GM19467 (cell line): ENCODE data around the gene LAMC3.

Experiments used
- ATAC-seq: cut with Tn5 transposase; IDR thresholded peaks from one replicate; pipeline ENCODE4 v1.9.1; 2021; ENCODE audit warnings: mild to moderate bottlenecking, moderate library complexity; ENCODE audit not compliant: unreplicated experiment

The LAMC3 gene

DNA sequence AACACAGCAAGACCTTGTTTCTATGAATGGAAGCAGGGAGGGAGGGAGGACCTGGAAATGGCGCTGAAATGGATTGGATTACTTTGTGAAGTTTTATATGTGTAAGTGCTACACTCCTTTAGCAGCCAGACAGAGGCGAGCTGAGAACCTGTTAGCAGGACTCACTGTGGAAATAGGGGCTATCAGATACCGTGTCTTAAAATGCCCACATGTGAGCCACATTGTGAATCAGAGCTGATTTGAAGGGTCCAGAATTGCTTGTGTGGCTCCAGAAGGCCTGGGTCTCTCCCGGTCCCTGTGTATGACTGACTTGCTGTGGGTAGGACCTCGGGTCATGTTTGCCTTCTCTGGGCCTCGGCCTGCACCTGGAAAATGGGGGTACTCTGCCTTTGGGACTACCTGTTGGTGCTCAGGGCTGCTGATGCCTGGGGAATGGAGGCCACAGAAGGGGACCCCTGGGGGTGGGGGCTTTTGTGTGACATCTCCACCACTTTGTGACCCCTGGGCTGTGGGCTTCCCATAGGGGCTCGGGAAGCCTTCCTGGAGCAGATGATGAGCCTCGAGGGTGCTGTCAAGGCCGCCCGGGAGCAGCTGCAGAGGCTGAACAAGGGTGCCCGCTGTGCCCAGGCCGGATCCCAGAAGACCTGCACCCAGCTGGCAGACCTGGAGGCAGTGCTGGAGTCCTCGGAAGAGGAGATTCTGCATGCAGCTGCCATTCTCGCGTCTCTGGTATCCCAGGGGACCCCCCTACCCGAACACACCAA, 63.3 kb downstream of the LAMC3 start:
- ATAC-seq = no peak

DNA sequence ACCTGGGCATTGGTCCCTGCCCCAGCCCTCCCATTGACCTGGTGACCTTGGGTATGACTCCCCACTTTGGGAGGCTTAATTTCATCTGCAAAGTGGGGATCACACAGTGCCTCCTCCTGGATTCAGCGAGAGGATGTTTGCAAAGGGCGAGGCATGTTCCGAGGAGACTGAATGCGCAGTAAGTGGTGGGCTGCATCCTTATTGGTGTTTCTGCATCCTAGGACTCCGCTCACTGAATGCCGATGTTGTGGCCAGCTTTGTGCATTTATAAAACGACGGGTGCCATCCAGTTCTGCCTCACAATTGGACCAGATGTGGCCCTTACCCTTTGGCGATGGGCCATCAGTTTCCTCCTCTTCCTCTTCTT, 63.9 kb downstream of the LAMC3 start:
- no peak for ATAC-seq

DNA sequence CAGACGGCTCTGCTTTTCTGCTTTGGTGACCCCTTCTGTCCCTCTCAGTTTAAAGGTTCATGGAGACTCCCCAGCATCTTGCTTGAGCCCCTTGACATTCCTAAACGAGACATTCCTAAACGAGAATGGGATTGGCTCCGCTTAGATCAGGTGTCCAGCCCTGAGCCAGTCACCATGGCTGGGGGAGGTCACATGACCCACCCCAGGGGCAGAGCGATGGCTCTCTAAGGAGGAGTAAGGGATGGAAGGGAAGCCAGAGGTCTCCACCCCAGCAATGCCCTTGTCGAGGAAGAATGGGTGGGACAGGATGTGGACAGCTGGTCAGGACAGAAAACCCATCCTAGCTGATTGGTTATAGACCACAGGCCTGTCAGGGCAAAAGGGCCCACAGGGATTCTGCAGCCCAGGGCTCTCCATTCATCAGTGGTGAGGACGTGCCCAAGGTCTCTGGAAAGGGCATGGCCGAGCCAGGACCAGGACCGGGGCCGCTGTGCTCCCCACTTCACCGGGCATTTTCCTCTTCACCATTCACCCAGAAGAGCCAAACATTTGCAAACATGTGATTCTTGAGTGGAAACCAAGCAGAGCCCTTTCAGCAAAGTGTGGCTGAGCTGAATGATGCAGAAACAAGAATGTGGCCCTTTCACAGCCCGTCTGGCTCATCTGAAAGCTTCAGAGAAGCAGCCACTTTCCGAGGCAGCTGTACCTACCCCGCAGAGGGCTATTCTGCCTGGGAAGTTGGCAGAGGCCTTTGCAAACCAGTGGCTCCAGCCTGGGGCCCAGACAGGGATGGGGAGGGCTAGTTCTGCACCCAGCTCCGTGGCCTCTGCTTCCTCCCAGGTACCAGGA, 67.6 kb downstream of the LAMC3 start:
- ATAC-seq = no peak

- ATAC-seq = no peak
These were observed 69.7 kb downstream of the LAMC3 start for GRCh38 chr9:131078427-131079366.

- no peak for ATAC-seq
These were observed 71.6 kb downstream of the LAMC3 start for GRCh38 chr9:131080589-131080988.

GRCh38 chr9:131081868-131082267, 72.9 kb downstream of the LAMC3 start:
- ATAC-seq = no peak

- ATAC-seq = no peak
These were observed 74.0 kb downstream of the LAMC3 start for GRCh38 chr9:131082774-131083512.

GRCh38 chr9:131084661-131085369, 75.8 kb downstream of the LAMC3 start:
- ATAC-seq = no peak

- ATAC-seq = no peak
These were observed 76.6 kb downstream of the LAMC3 start for GRCh38 chr9:131085370-131086122.

DNA sequence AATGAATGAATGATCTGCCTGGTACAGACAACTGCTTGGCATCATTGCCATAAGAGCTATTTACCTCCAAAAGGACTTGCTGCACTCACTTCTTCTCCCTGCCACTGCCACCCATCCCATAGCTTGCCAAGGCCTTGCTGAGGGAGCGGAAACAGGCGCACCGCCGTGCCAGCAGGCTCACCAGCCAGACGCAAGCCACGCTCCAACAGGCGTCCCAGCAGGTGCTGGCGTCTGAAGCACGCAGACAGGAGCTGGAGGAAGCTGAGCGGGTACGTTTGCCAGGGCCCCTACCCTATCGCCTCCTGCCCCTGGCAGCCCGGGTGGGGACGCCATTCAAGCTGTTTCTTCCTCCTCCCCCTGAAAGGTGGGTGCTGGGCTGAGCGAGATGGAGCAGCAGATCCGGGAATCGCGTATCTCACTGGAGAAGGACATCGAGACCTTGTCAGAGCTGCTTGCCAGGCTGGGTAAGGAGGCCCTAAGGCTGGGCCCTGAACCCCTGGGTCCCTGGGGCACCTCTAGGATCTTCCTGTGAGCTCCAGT, 78.5 kb downstream of the LAMC3 start:
- no peak for ATAC-seq

- ATAC-seq = no peak
These were observed 81.2 kb downstream of the LAMC3 start for GRCh38 chr9:131090025-131090787.

DNA sequence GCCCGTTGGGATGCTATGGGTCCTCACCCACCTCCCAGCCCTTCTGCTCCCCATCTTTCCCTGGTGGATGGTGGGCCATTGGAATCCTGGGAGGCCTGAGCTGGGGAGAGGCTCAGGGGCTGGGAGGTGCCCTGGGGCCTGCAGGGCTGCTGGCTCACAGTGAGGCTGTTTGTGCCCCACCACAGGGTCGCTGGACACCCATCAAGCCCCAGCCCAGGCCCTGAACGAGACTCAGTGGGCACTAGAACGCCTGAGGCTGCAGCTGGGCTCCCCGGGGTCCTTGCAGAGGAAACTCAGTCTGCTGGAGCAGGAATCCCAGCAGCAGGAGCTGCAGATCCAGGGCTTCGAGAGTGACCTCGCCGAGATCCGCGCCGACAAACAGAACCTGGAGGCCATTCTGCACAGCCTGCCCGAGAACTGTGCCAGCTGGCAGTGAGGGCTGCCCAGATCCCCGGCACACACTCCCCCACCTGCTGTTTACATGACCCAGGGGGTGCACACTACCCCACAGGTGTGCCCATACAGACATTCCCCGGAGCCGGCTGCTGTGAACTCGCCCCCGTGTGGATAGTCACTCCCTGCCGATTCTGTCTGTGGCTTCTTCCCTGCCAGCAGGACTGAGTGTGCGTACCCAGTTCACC, 82.5 kb downstream of the LAMC3 start:
- ATAC-seq = no peak

GRCh38 chr9:131092030-131092429, 83.1 kb downstream of the LAMC3 start:
- no peak for ATAC-seq

DNA sequence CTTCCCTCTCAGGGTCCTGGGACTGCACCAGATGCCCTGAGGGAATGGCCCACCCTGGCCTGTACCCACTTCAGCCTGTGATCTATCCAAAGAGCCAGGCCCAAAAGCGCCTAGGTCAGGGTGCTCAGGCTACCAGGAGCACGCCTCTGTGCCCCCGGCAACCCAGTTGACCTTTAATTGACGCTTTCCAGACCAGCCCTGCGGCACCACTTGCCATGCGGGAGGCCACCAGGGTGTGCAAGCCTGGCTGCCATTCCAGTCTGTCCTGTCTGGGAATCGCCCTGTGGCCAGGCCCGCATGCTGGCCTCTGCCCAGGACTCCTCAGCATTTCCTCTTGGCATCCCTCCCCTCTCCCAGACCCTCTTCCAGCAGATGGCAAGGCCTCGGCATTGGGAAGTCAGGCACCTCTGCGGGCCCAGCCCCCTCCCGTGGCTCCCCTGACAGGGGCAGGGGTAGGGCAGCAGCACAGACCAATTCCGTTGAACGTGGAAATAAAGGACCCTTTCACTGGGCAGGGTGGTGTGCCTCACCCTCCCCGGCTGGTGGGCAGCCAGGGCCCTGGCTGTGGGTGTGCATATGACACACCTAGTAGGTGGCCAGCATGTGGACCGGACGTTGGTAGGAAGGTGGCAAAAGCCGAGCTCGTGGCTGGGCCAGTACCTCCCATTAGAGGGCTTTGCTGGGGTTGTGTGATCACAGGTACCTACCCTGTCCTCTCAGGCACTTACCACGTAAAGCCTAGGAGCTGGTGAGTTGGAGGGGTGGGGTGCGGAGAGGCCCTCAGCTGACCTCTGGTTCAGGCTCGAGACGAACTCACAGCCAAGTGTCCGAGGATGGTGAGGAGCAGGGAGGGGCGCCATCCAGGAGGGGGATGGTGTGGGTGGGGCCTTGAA, 83.8 kb downstream of the LAMC3 start:
- no peak for ATAC-seq

DNA sequence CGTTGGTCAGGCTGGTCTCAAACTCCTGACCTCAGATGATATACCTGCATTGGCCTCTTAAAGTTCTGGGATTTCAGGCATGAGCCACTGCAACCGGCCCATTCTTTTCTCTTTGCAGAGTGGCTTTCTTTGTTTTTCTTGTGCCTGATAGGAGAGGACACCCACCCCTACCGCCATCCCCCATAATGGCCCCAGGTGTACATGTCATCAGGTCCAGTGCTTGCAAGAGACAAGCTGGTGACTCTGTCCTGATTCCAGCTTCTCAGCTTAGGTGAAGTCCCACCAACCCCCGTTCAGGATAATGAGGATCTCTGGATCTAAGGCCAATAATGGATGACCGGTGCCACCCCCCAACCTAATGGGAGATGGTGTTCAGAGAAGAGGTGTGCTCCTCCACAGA, 85.0 kb downstream of the LAMC3 start:
- ATAC-seq = no peak

DNA sequence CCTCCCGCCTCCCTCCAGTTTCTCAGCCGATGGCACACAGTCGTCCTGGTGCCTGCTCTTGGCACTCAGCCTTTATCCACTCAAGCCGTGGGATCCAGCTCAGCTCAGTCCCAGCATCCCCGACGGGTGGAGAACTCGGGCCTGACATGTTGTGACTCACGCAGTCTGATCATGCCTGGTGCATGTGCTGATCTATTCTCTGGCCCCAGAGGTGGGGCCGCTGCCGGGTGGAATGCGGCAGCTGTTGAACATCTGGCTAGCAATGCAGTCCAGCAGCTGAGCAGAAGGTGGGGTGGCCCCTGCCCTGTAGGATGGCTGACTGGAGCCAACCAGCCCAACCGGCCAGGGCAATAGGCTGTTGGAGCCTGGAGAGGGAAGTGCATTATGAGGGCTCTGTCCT, 85.6 kb downstream of the LAMC3 start:
- ATAC-seq = no peak
